Esophagus squamous epithelium (tissue), 5 donors: ENCODE data around the gene TOM1L1. TPM values are rescaled to one million over a fixed set of nuclear protein-coding genes. Genes with fewer than 3 reads are reported as not detected.

Experiments used
- DNase-seq: peaks from one replicate; lab custom pipeline; 2025; lab: John Stamatoyannopoulos, UW
- H3K27ac ChIP-seq, 4 donors: fragments of 200-600 bp; sonication (generic); one replicate each; pipeline ENCODE4 v1.5.1; 2016 to 2019; ENCODE audit warnings: mild to moderate bottlenecking in 1 of 4
- H3K27me3 ChIP-seq, 4 donors: fragments of 200-600 bp; sonication (generic); 1 replicate in 3 of 4; 2 replicates in 1 of 4; pipeline versions ENCODE4 v1.5.1 to v1.6.0; 2017 to 2021; ENCODE audit warnings: antibody characterized with exemption in 1 of 4
- H3K36me3 ChIP-seq, 3 donors: fragments of 200-600 bp; sonication (generic); one replicate each; pipeline ENCODE4 v1.5.1; 2016 to 2019
- H3K4me1 ChIP-seq, 3 donors: fragments of 200-600 bp; sonication (generic); one replicate each; pipeline ENCODE4 v1.5.1; 2017 to 2019
- H3K4me3 ChIP-seq, 4 donors: fragments of 200-600 bp; sonication (generic); 1 replicate in 3 of 4; 2 replicates in 1 of 4; pipeline ENCODE4 v1.5.1; 2016 to 2019; ENCODE audit warnings: mild to moderate bottlenecking in 2 of 4, moderate library complexity in 1 of 4
- H3K9me3 ChIP-seq, 3 donors: fragments of 200-600 bp; sonication (generic); one replicate each; pipeline ENCODE4 v1.5.1; 2016 to 2019
- POLR2A ChIP-seq, 4 donors: fragments of 450-650 bp; IDR thresholded peaks; one replicate each; pipeline ENCODE4 v1.6.1; 2017; ENCODE audit warnings: antibody characterized with exemption in 4 of 4, mild to moderate bottlenecking in 4 of 4, moderate library complexity in 3 of 4
- whole genome bisulfite sequencing, 2 donors: methylation state at CpG; one replicate each; pipeline ENCODE4 v1.1.5; 2018; 5-methylcytosine and 5-hydroxymethylcytosine counted together
- intact Hi-C: fragments of 100-400 bp; cut with DNase I; formaldehyde crosslinking; loops from one replicate; pipeline ENCODE4 v1.15.0; 2022
- total RNA-seq, 4 donors: library from RNA; depleted of rRNA; stranded (reverse); fragments of >200 nt; gene quantifications; one replicate each; pipeline ENCODE4 v1.1.0, GENCODE V29; 2016
- TF ChIP-seq, protein P1 (sequence below), 6 experiments: fragments of 450-650 bp in 4 of 6; fragments of 200-600 bp in 2 of 6; sonication (generic) in 2 of 6; IDR thresholded peaks; one replicate each; pipeline ENCODE4 v1.5.1; 2016 to 2019; ENCODE audit warnings: antibody characterized with exemption in 6 of 6, mild to moderate bottlenecking in 4 of 6, moderate library complexity in 4 of 6
- donor health status: DM: yes; HTN: yes; CAD: no.

Gene TOM1L1
- total RNA-seq, 4 donors from 2014 or later, result 31.6 to 42.5 (median 40.0) TPM

GRCh38 chr17:54916721-54917120, 16.1 kb downstream of the TOM1L1 start:
- H3K9me3 ChIP-seq, result peaks cover 0 to 10% (median 5%) of the 10 kb centered on the region in 3 donors
- H3K4me3 ChIP-seq, result no peak overlapping the region
- no peaks in the 10 kb centered on the region for H3K4me1 ChIP-seq
- H3K27ac ChIP-seq, result no peak overlapping the region
- intact Hi-C loops, result no loop called here
- TF ChIP-seq, protein P1, sequence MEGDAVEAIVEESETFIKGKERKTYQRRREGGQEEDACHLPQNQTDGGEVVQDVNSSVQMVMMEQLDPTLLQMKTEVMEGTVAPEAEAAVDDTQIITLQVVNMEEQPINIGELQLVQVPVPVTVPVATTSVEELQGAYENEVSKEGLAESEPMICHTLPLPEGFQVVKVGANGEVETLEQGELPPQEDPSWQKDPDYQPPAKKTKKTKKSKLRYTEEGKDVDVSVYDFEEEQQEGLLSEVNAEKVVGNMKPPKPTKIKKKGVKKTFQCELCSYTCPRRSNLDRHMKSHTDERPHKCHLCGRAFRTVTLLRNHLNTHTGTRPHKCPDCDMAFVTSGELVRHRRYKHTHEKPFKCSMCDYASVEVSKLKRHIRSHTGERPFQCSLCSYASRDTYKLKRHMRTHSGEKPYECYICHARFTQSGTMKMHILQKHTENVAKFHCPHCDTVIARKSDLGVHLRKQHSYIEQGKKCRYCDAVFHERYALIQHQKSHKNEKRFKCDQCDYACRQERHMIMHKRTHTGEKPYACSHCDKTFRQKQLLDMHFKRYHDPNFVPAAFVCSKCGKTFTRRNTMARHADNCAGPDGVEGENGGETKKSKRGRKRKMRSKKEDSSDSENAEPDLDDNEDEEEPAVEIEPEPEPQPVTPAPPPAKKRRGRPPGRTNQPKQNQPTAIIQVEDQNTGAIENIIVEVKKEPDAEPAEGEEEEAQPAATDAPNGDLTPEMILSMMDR (IDR thresholded peaks at IDR 0.05), result no peak
- TF ChIP-seq POLR2A (IDR thresholded peaks at IDR 0.05), result no peak
- WGBS, 2 donors, result 80 to 92% methylated on average over 2 of the region's 2 CpGs
- H3K36me3 ChIP-seq, result peaks cover 0 to 84% (median 4%) of the 10 kb centered on the region in 3 donors
- no peaks in the 10 kb centered on the region for H3K27me3 ChIP-seq
- no peak for DNase-seq

DNA sequence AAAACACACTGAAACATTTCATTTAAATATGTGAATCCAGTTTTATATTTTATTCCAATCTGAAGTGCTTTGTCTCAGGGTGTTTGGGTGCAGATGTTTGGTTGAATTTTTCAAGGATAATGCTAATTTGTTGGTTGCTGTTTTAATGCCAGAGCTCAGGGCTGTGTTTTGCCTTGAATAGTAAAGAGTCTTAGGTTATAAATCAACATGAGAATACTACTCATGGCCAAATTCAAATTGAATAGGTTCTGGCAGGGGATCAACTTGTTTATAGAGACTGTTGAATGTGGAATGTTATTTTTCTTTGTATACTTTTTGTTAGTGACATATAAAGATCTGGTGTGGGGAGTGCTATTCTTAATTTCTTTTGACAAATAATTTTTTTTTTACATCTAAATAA, 18.8 kb downstream of the TOM1L1 start:
- no peaks in the 10 kb centered on the region for H3K27me3 ChIP-seq
- DNase-seq, result no peak
- H3K27ac ChIP-seq, result no peak overlapping the region
- peaks cover 0 to 87% (median 4%) of the 10 kb centered on the region in 3 donors for H3K36me3 ChIP-seq
- peaks cover 0 to 10% (median 5%) of the 10 kb centered on the region in 3 donors for H3K9me3 ChIP-seq
- TF ChIP-seq POLR2A (IDR thresholded peaks at IDR 0.05), result no peak
- TF ChIP-seq, protein P1 (IDR thresholded peaks at IDR 0.05), result no peak
- no peaks in the 10 kb centered on the region for H3K4me1 ChIP-seq
- H3K4me3 ChIP-seq, result no peak overlapping the region
- intact Hi-C loops, result no loop called here

- Histone ChIP-seq H3K27me3 (no peaks in the 10 kb centered on the region), H3K9me3 (peaks cover 0 to 10% (median 5%) of the 10 kb centered on the region in 3 donors), H3K36me3 (peaks cover 0 to 87% (median under 1%) of the 10 kb centered on the region in 3 donors), H3K4me1 (no peaks in the 10 kb centered on the region), H3K4me3 (no peak overlapping the region), H3K27ac (no peak overlapping the region)
- intact Hi-C loops, result no loop called here
- DNase-seq, result no peak
- TF ChIP-seq POLR2A (IDR thresholded peaks at IDR 0.05), result no peak
- TF ChIP-seq, protein P1 (IDR thresholded peaks at IDR 0.05), result no peak
- 89 to 90% methylated on average over 6 of the region's 6 CpGs for WGBS, 2 donors
These were observed 20.2 kb downstream of the TOM1L1 start for GRCh38 chr17:54920819-54921218.

DNA sequence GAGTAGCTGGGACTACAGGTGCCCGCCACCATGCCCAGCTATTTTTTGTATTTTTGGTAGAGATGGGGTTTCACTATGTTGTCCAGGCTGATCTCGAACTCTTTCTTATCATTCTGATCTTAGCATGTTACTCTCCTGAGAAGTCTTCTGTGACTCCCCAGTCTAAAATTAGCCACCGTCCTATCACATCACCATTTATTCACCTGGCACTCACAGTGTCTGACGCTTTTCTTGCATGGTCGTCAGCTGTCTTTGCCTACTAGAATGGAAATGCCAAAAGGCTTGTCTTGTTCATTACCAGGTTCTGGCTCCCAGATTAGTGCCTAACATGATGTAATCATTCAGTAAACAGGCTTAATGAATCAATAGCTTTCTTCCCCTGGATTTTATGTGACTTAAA, 23.8 kb downstream of the TOM1L1 start:
- TF ChIP-seq POLR2A (IDR thresholded peaks at IDR 0.05), result no peak
- TF ChIP-seq, protein P1 (IDR thresholded peaks at IDR 0.05), result no peak
- Histone ChIP-seq H3K9me3 (no peaks in the 10 kb centered on the region), H3K27ac (no peak overlapping the region), H3K27me3 (no peaks in the 10 kb centered on the region), H3K36me3 (peaks cover 0 to 77% (median 0%) of the 10 kb centered on the region in 3 donors), H3K4me3 (no peak overlapping the region), H3K4me1 (no peaks in the 10 kb centered on the region)
- no peak for DNase-seq
- intact Hi-C loops, result no loop called here
- 90 to 92% methylated on average over 5 of the region's 5 CpGs for WGBS, 2 donors

DNA sequence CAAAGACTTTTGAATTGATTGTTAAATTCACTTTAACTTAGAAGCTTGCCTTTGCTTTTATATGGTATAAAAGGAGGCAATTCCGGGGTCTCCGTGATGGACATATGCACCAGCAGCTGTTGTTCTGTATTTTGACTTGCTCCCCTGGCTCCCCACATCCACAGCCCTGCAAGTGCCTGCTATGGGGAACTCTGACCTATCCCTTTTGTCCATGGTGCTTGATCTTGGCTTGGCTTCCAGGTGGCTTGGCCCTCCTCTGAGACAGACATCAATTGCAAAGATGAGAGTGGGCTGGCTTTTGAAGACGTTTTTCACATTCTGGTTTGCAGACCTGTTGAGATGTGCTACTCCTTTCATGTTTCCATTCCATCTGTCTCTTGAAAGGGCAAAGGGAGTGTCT, 26.9 kb downstream of the TOM1L1 start:
- intact Hi-C loops, result no loop called here
- TF ChIP-seq, protein P1 (IDR thresholded peaks at IDR 0.05), result no peak
- no peak for TF ChIP-seq POLR2A (IDR thresholded peaks at IDR 0.05)
- Histone ChIP-seq H3K27me3 (no peaks in the 10 kb centered on the region), H3K27ac (no peak overlapping the region), H3K4me1 (no peaks in the 10 kb centered on the region), H3K9me3 (no peaks in the 10 kb centered on the region), H3K4me3 (no peak overlapping the region), H3K36me3 (peaks cover 0 to 84% (median 0%) of the 10 kb centered on the region in 3 donors)
- 80 to 87% methylated on average over 3 of the region's 3 CpGs for WGBS, 2 donors
- DNase-seq, result no peak
